Activated B cell treated with CpG ODN at 0.5 μM for 24 hours (primary cell): ENCODE measurements around the gene CTLA4. TPM values are rescaled to one million over a fixed set of nuclear protein-coding genes. Genes with fewer than 3 reads are reported as not detected.

ENCODE experiments used
- ATAC-seq: fragments of 200-7000 bp; cut with Tn5 transposase; one replicate; pipeline ENCODE4 v1.10.0; 2021; ENCODE audit warnings: low read depth, mild to moderate bottlenecking, moderate library complexity
- CTCF ChIA-PET: fragments of 350-600 bp; sonication (Branson Sonifier 250); formaldehyde crosslinking; loops from one replicate; lab custom pipeline; 2021; ENCODE audit warnings: antibody characterized with exemption; lab: Charles Lee
- POLR2A ChIA-PET: fragments of 350-600 bp; sonication (Branson Sonifier 250); formaldehyde crosslinking; loops from one replicate; lab custom pipeline; 2021; ENCODE audit warnings: antibody characterized with exemption; lab: Charles Lee
- DNase-seq: peaks from one replicate; pipeline ENCODE4 v3.0.0; 2022
- H3K27ac Mint-ChIP-seq: one replicate; pipeline ENCODE4 v1.8.0; 2020; ENCODE audit warnings: mixed read lengths
- H3K27me3 Mint-ChIP-seq: one replicate; pipeline ENCODE4 v1.8.0; 2021; ENCODE audit warnings: mixed read lengths
- H3K36me3 Mint-ChIP-seq: one replicate; pipeline ENCODE4 v1.8.0; 2021; ENCODE audit warnings: low read depth, mixed read lengths
- H3K4me1 Mint-ChIP-seq: one replicate; pipeline ENCODE4 v1.8.0; 2021; ENCODE audit warnings: mixed read lengths
- H3K4me3 Mint-ChIP-seq: one replicate; pipeline ENCODE4 v1.8.0; 2020; ENCODE audit warnings: mild to moderate bottlenecking, mixed read lengths
- H3K9me3 Mint-ChIP-seq: one replicate; pipeline ENCODE4 v1.8.0; 2020; ENCODE audit warnings: mixed read lengths
- CTCF ChIP-seq: fragments of 200-600 bp; IDR thresholded peaks from one replicate; pipeline ENCODE4 v1.8.0; 2022; ENCODE audit warnings: antibody characterized with exemption, mild to moderate bottlenecking
- intact Hi-C: fragments of 100-400 bp; cut with micrococcal nuclease; formaldehyde crosslinking; loops from one replicate; pipeline ENCODE4 v1.15.1; 2024
- total RNA-seq: library from RNA; stranded (reverse); gene quantifications from 2 replicates; pipeline ENCODE4 v1.2.3, GENCODE V29; 2022

The CTLA4 gene
- 0.54 and 0.55 TPM in 2 replicates for total RNA-seq

GRCh38 chr2:203867561-203868200 is at the start of gene CTLA4:
TSS of gene CTLA4 (plus strand) at chr2:203867771. CDS start at chr2:203867943, 172 bp downstream.
- intact Hi-C loops, result no loop called here

GRCh38 chr2:203818656-203819055 is 48.9 kb upstream of the CTLA4 start:
- DNase-seq, result no peak
- peaks cover 70% of the 10 kb centered on the region for H3K27me3 Mint-ChIP-seq
- no peaks in the 10 kb centered on the region for H3K9me3 Mint-ChIP-seq
- no peak for TF ChIP-seq CTCF
- no peak overlapping the region for H3K27ac Mint-ChIP-seq
- ATAC-seq, result no peak
- peaks cover 12% of the 10 kb centered on the region for H3K4me1 Mint-ChIP-seq
- ChIA-PET CTCF (no interaction called here), POLR2A (no interaction called here)
- H3K4me3 Mint-ChIP-seq, result no peak overlapping the region
- intact Hi-C loops, result loop anchor here (5.0 kb wide), 1 partner anchor 89 kb away; no protein-coding TSS in a partner anchor
- H3K36me3 Mint-ChIP-seq, result no peaks in the 10 kb centered on the region

More at GRCh38 chr2:203867561-203868200, at the start of gene CTLA4:
- no peak for DNase-seq
- ChIA-PET CTCF (interaction anchor here (0.7 kb wide), 1 partner anchor 10 kb away, joined by 3 read pairs; no protein-coding TSS in a partner anchor), POLR2A (interaction anchor here (0.6 to 0.7 kb wide), 2 partner anchors 30 to 1845 kb away, joined by 3 read pairs; no protein-coding TSS in a partner anchor)
- peaks cover 9% of the 10 kb centered on the region for H3K9me3 Mint-ChIP-seq
- H3K36me3 Mint-ChIP-seq, result no peaks in the 10 kb centered on the region
- no peak for TF ChIP-seq CTCF
- H3K27ac Mint-ChIP-seq, result no peak within 1 kb of the TSS
- H3K27me3 Mint-ChIP-seq, result no peaks in the 10 kb centered on the region
- ATAC-seq, result no peak
- H3K4me3 Mint-ChIP-seq, result no peak within 1 kb of the TSS
- peaks cover 21% of the 10 kb centered on the region for H3K4me1 Mint-ChIP-seq

- Mint-ChIP-seq H3K4me3 (no peak overlapping the region), H3K27ac (no peak overlapping the region), H3K4me1 (peaks cover 12% of the 10 kb centered on the region), H3K27me3 (peaks cover 72% of the 10 kb centered on the region), H3K9me3 (no peaks in the 10 kb centered on the region), H3K36me3 (no peaks in the 10 kb centered on the region)
- ATAC-seq (no peak), DNase-seq (no peak)
- ChIA-PET POLR2A (no interaction called here), CTCF (no interaction called here)
- intact Hi-C loops, result loop anchor here (5.0 kb wide), 1 partner anchor 88 kb away; no protein-coding TSS in a partner anchor
- TF ChIP-seq CTCF, result no peak
These were observed 48.0 kb upstream of the CTLA4 start for GRCh38 chr2:203819434-203820133.

- intact Hi-C loops, result loop anchor here (1.0 kb wide), 1 partner anchor 50 kb away; no protein-coding TSS in a partner anchor
- Mint-ChIP-seq H3K36me3 (no peaks in the 10 kb centered on the region), H3K9me3 (no peaks in the 10 kb centered on the region), H3K4me3 (no peak overlapping the region), H3K27ac (no peak overlapping the region), H3K27me3 (peaks cover 69% of the 10 kb centered on the region), H3K4me1 (peaks cover 9% of the 10 kb centered on the region)
- POLR2A ChIA-PET, result no interaction called here
- TF ChIP-seq CTCF, result no peak
- DNase-seq (no peak), ATAC-seq (peak; percentile 93)
- CTCF ChIA-PET, result no interaction called here
These were observed 46.6 kb upstream of the CTLA4 start for GRCh38 chr2:203820969-203821368.

GRCh38 chr2:203822240-203822639 is 45.3 kb upstream of the CTLA4 start:
- Mint-ChIP-seq H3K9me3 (no peaks in the 10 kb centered on the region), H3K27ac (no peak overlapping the region), H3K4me1 (peaks cover 9% of the 10 kb centered on the region), H3K4me3 (no peak overlapping the region), H3K27me3 (peaks cover 66% of the 10 kb centered on the region), H3K36me3 (no peaks in the 10 kb centered on the region)
- no peak for DNase-seq
- ChIA-PET POLR2A (no interaction called here), CTCF (no interaction called here)
- intact Hi-C loops, result no loop called here
- ATAC-seq, result no peak
- TF ChIP-seq CTCF, result no peak
